ENCODE data around the gene C1QTNF6.
"Not testable (repeated sequence)": the region's sequence is repeated elsewhere in the genome, so short reads cannot be mapped to it uniquely, and the experiment has no call there.

Gene C1QTNF6

GRCh38 chr22:37206841-37207821 lies 19.1 kb upstream of the C1QTNF6 start:
- no peak for DNase-seq

DNA sequence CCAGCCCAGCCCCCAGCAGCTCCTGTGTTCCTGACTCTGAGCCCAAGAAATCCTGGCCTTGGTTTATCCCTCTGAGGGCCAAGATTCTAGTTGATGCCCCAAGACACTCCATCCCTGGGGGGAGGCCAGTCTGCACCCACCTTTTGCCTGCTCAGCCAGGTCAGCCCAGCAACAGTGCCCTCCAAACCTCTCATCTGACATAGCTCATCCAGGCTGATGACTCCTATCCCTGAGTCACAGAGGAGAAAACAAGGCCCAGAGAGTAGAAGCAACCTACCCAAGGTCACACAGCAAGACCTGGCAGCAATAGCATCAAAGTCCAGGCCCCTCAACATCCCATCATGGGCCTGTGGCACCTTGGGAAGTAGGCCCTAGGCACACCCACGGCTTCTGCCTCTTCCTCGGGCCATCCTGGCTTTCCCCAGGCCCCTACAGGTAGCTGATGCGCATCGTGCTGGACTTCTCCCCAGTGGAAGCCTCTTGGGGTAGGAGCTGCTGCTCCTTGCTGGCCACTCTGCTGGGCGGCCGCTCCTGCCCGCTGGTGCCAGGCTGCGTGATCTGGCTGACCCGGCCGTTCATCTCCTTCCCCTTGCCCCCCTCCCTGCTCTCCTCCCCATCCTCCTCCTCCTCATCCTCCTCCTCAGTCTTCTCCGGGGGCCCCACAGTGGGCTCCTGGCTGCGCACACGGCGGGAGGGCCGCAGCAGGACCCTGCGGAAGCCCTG lies 18.2 kb upstream of the C1QTNF6 start:
- DNase-seq = no peak

GRCh38 chr22:37205046-37205445 lies 17.0 kb upstream of the C1QTNF6 start:
- no peak for DNase-seq

- DNase-seq = no peak
Observed at GRCh38 chr22:37204045-37204655, 16.1 kb upstream of the C1QTNF6 start.

GRCh38 chr22:37203354-37204044 lies 15.5 kb upstream of the C1QTNF6 start:
- DNase-seq = no peak

DNA sequence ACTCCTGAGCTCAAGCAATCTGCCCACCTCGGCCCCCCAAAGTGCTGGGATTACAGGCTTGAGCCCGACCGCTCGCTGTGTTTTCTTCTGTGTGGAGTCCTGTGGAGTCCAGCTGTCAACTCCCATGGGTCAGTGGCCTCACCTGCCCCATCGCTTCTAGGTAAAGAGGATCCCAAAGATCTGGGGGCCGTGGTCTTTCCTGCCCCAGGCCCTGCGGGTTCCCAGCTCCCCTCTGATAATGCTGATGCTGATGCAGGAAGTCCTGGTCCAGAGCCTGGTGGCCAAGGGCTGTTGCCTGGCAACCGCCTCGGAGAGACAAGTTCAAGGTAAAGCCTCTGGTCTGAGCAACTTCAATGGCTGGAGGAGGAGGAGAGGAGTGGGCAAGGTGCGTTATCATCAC lies 14.7 kb upstream of the C1QTNF6 start:
- DNase-seq = no peak

- no peak for DNase-seq
Observed at GRCh38 chr22:37202001-37202555, 14.0 kb upstream of the C1QTNF6 start.

- not testable (repeated sequence) for DNase-seq
Observed at GRCh38 chr22:37201443-37201820, 13.4 kb upstream of the C1QTNF6 start.

- DNase-seq = no peak
Observed at GRCh38 chr22:37199760-37200108, 11.7 kb upstream of the C1QTNF6 start.

- DNase-seq = peak; percentile 81
Observed at GRCh38 chr22:37199103-37199759, 11.2 kb upstream of the C1QTNF6 start.

DNA sequence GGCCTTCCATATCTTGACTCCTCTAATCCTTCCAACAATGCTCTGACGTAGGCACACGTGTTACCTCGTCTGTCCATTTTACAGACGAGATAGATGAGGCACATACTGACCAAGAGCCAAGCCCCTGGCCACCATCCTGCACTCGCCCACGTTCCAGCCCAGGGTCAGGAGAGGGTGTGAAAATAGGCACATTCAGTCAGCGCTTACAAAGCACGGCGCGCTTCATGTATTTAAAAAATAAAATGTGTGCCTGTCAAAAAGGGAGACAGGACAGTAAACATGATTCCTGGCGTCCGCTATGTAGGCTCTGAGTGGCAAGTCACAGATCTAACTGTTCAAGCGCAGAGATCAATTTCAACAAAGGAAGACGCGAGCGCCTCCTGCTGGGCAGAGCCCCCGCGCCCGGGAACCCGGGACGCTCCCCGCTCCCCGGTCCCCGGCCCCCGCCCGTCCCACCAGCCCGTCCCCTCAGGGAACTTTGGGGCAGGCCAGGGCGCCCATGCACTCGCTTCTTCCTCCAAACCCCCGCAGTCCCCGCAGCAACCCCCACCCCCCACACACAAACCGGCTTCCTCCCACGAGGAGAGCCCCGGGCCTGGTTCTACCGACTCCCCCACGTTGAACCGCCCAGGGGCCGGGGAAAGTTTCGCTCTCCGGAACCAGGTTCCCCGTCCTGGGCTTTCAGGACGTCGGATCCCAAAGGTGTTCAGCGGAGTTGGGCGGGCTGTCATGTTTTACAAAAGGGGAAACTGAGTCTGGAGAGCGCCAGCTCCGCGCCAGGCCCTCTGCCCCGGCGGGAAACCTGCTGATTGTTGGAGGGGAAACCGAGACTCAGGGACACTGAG lies 10.4 kb upstream of the C1QTNF6 start:
- DNase-seq = no peak

DNA sequence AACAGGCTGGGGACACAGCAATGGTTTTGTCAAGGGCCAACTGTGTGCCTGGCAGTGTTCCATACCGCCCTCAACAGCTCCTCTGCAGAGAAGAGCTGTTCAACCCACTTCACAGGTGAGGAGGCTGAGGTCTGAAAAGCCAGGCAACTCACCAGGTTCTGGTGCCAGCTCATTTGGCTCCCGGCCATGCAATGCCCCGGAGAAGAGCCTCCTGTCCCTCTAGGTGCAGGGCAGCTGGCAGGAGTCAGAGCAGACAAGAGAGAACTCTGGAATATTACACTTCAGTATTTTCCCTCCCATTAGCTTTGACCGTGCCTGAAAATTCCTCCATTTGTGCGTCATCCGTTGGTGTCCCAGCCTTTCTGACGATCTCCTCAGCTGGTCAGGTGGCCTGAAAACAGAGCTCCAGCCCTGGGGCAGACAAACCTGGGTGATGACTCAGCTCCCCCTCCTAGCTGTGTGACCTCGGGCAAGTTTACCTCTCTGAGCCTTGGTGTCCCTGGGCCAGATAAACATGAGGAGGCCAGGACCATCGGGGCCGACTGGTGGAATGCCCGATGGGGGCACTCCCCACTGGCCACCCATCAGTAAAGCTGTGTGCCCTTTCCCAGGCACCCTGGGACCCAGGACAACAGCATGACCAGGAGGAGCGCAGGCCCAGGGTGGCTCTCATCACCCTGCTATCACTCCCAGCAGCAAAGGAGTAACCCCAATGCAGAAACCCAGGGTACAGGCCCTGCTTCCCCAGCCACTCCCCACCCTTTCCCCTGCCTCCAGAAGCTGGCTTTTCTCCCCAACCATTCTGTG lies 9.6 kb upstream of the C1QTNF6 start:
- DNase-seq = no peak

- DNase-seq = no peak
Observed at GRCh38 chr22:37196539-37197450, 8.7 kb upstream of the C1QTNF6 start.

DNA sequence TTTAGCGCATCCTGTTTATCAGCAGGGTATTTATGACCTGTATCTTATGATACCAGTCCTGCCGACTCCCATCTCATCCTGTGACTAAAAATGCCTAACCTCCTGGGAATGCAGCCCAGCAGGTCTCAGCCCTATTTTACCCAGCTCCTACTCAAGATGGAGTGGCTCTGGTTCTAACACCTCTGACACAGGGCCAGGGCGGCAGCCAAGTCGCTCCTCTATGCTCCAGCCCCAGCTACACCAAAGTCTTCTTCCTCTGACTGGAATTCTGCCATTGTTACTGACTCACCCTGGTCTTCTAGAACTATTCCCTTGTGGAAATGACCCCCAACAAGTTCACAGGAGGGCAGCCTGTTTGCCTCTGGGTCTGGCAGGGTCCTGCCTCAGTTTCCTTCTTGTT lies 7.9 kb upstream of the C1QTNF6 start:
- no peak for DNase-seq

DNA sequence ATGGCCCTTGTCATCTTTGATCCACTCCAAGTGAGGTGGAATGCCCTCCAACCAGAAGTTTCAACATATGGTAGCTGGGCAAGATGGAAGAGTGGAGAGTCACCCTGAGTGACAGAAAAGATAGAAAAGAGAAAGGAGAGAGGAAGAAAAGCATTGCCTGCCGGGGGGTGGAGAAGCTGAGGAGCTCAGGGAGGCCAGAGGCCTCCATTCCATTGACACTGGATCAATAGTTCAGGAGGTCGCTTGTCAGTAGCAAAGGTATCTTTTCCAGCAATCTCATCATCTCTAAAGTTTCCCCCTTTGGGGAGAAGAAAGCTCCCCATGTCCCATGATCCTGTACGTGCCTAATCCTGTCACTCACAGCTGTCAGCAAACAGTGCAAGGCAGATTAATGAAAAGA lies 6.7 kb upstream of the C1QTNF6 start:
- no peak for DNase-seq

DNA sequence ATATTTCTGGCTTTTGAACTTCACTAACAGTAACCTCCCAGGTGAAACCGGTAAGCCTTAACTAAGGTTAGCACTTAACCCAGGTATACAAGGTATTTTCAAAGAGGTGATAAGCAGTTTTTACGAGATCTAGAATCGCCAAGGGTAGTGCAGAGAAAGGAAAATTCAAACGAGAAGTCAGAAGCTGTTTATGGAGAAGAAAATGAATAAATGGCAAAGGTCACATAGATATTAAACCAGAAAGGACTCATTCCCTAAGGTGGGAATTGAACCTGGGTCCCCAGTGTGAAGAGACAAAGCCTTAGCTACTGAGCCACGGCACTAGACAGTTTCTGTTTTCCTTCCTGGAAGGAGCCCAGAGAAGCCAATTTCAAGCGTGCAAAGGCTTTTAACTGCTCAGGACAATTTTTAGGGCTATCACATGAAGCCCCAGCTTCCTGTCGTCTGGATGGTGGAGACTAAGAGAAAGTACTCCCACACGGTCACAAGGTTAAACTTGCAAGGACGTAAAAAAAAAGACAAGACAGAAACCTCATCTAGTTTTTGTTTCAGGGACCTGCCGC lies 5.7 kb upstream of the C1QTNF6 start:
- DNase-seq = no peak

GRCh38 chr22:37192741-37193140 lies 4.7 kb upstream of the C1QTNF6 start:
- no peak for DNase-seq

GRCh38 chr22:37192204-37192603 lies 4.2 kb upstream of the C1QTNF6 start:
- no peak for DNase-seq

GRCh38 chr22:37190262-37190780 lies 2.3 kb upstream of the C1QTNF6 start:
- DNase-seq = no peak
